GM18508 (cell line): ENCODE results near the gene CDX2.

ENCODE experiments used
- ATAC-seq: cut with Tn5 transposase; IDR thresholded peaks from one replicate; pipeline ENCODE4 v1.9.1; 2021; ENCODE audit warnings: moderate number of reproducible peaks; ENCODE audit not compliant: insufficient read depth, unreplicated experiment

The CDX2 gene

GRCh38 chr13:27933580-27934328, 35.4 kb downstream of the CDX2 start:
- ATAC-seq, result no peak

- no peak for ATAC-seq
These were observed 36.0 kb downstream of the CDX2 start for GRCh38 chr13:27933118-27933517.

GRCh38 chr13:27929868-27930267, 39.2 kb downstream of the CDX2 start:
- ATAC-seq, result no peak

GRCh38 chr13:27928805-27929753, 40.0 kb downstream of the CDX2 start:
- ATAC-seq, result no peak

GRCh38 chr13:27928353-27928804, 40.7 kb downstream of the CDX2 start:
- ATAC-seq, result no peak

GRCh38 chr13:27927444-27928352, 41.4 kb downstream of the CDX2 start:
- ATAC-seq, result no peak

GRCh38 chr13:27926644-27927434, 42.3 kb downstream of the CDX2 start:
- ATAC-seq, result no peak

- no peak for ATAC-seq
These were observed 43.7 kb downstream of the CDX2 start for GRCh38 chr13:27925220-27925991.

GRCh38 chr13:27924529-27925141, 44.5 kb downstream of the CDX2 start:
- no peak for ATAC-seq

- no peak for ATAC-seq
These were observed 45.2 kb downstream of the CDX2 start for GRCh38 chr13:27923794-27924528.

GRCh38 chr13:27922883-27923612, 46.1 kb downstream of the CDX2 start:
- no peak for ATAC-seq

- no peak for ATAC-seq
These were observed 46.9 kb downstream of the CDX2 start for GRCh38 chr13:27921961-27922882.

- ATAC-seq, result no peak
These were observed 47.6 kb downstream of the CDX2 start for GRCh38 chr13:27921421-27921960.

GRCh38 chr13:27920677-27921420, 48.3 kb downstream of the CDX2 start:
- no peak for ATAC-seq
